GM12874 (cell line): ENCODE data around the gene MYRIP.

Experiments used
- CTCF ChIP-seq: IDR thresholded peaks from 2 replicates; pipeline ENCODE4 v1.5.1; 2011; ENCODE audit warnings: low read depth, mild to moderate bottlenecking, control low read depth, low read length, moderate library complexity; ENCODE audit not compliant: insufficient read depth

Gene MYRIP

GRCh38 chr3:40019376-40019775 is 210.0 kb downstream of the MYRIP start:
- TF ChIP-seq CTCF = no peak

GRCh38 chr3:40020689-40021088 is 211.3 kb downstream of the MYRIP start:
- no peak for TF ChIP-seq CTCF

- no peak for TF ChIP-seq CTCF
These were observed 211.9 kb downstream of the MYRIP start for GRCh38 chr3:40021338-40021737.

- TF ChIP-seq CTCF = no peak
These were observed 213.0 kb downstream of the MYRIP start for GRCh38 chr3:40022297-40022827.

- TF ChIP-seq CTCF = no peak
These were observed 215.1 kb downstream of the MYRIP start for GRCh38 chr3:40024526-40024925.

GRCh38 chr3:40035177-40035576 is 225.8 kb downstream of the MYRIP start:
- TF ChIP-seq CTCF = no peak

- no peak for TF ChIP-seq CTCF
These were observed 228.2 kb downstream of the MYRIP start for GRCh38 chr3:40037582-40037981.
